GM21717 (cell line): ENCODE results near the gene GUCA1C.

ENCODE experiments used
- ATAC-seq: cut with Tn5 transposase; IDR thresholded peaks from one replicate; pipeline ENCODE4 v1.9.1; 2021; ENCODE audit warnings: mild to moderate bottlenecking, moderate library complexity; ENCODE audit not compliant: unreplicated experiment

GUCA1C gene

DNA sequence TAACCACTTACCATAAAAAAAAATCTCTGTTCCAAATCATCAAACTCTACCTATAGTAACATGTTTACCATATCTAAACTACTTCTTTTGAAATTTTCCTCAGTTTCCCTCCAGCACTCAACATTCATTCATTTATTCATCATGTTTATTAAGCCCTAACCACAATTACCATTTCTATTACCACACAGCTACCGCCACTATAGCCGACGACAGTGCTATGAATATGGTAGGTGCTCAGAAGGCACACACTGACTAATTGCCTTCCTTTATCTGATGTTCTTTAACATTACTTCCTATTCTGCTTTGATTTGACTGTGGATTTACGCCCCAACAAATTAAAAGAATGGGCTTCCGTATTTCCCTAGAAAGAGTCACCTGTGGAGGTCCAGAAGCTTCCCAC, 43.9 kb downstream of the GUCA1C start:
- ATAC-seq, result no peak

DNA sequence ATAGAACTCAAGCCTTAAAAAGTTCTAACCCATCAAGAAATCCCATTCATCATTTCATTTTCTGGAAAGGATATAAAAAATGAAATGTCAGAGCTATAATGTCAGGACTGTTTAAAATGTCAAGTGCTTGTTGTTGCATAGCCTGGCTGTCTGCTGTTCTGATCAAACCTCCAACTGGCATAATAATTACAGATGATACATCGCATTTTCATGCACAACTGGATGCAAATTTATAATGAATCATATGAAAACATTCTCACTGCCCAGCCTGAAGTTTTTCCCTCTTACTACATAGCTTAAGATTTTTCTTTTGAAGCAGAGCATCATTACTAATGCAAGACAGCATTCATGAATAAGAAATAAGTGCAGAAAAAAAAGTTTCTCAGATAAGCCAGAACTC, 46.5 kb downstream of the GUCA1C start:
- no peak for ATAC-seq

DNA sequence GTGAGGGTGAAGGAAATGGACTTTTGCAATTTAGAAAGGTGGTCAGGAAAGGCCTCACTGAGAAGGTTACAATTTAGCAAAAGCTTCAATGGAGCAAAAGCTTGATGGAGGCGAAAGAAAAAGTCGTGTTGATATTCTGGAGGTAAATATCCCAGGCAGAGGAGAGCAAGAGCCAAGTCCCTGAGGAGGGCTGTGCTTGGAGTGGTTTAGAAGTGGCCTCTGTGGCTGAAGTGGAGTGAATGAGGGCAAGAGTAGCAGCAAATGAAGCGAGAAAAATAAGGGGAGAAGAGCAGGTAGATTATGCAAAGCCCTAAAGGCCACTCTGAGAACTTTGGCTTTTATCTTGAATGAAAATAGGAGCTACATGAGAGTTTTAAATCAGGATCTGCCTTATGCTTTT, 54.1 kb downstream of the GUCA1C start:
- no peak for ATAC-seq

DNA sequence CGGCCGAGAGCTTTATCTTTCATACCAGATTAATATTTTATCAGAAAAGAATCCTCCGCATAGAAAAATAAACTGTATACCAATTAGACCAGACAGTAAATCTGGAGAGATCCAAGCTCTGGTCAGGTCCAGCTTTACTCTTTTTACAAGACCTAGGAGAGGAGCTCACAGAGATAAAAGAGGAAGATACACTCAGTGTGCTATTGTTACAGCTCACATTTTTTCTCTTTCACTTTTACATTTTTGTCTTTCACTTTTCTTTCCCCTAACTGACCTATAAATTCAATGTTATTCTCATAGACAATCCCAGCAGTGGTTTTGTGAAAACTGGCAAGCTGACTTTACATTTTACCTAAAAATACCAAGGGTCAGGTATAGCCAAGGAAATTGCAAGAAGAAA, 55.8 kb downstream of the GUCA1C start:
- peak; percentile 94 for ATAC-seq

DNA sequence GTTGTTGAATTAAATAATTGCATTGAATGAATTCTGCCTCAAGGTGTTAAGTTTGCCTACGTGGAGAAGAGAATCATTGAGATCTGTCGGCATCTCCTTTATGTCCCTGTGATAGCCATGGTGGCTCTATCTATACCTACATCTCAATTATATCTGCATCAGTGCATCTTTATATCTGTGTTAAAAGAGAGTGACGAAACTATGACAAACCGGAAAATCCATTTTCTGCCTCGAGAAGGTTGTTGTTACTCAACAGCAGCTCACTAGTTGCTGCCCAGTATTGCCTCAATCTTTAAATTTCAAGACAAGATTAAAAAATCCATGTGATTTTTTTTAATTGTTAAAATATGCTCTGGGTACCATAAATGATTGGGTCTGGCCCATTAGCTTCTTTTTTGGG, 58.7 kb downstream of the GUCA1C start:
- ATAC-seq, result no peak

DNA sequence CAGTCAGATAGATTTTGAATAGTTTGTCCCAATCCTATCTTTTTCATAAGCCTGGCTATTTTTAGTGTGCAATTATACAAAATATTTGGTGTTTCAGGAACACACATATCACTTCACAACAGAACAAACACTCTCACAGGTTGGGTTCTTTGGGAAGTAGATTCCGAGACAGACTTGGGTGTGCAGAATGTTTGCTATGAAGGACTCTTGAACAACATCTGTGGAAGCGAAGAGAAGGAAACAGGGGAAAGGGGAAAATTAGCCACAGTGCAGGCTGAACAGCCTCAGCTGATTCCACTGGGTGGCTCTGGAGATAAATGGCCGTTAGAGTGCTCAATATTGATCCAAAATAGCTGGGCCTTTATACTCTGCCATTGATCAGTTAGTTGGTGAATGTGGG, 61.8 kb downstream of the GUCA1C start:
- ATAC-seq, result no peak

DNA sequence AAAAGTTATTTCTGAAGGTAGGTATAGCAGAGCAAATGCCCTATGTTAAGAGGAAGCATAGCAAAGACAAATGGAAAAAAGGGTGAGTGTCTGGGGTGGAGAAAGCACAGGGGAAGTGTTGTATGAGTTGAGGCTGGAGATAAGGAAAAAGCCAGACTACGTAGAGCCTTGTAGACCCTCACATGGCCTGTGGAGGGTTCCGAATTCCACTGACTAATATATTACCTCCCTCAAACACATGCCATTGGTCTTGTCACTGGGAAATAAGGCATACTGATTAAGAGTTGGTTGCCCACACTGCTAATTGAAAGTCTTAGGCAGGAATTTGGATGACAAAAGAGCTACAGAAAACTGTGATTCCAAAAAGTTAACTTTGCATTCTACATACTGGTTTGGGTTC, 65.9 kb downstream of the GUCA1C start:
- ATAC-seq, result no peak

DNA sequence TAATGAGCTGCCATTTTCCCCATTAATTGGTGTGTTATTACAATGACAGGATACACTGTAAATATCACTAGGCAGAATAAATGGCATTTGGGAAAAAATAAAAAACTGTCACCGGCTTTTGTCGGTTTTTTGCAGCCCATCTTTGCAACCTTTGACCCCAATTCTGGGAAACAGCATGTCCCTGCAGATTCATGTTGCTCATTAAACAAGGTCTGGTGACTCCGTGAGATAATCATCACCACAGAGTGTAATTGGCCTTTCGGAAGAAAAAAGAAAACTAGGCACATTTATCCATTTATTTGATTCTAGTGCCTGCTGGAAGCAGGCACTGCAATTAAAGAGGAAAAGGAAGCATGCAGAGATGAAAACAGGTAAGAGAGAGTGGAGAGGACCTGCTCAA, 66.6 kb downstream of the GUCA1C start:
- no peak for ATAC-seq

DNA sequence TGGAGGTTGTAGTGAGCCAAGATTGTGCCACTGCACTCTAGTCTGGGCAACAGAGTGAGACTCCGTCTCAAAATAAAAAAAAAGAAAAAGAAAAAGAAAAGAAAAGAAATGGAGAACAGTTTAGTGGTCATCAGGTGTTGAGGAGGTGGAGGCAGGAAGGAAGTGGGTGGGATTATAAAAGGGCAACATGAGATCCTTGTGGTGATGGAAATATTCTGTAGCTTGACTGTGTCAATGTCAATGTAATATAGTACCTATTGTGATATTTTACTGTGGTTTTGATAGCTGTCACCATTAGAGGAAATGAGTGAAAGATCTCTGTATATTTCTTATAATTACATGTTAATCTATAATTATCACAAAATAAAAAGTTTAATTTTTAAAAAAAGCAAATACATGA, 70.3 kb downstream of the GUCA1C start:
- ATAC-seq, result no peak

DNA sequence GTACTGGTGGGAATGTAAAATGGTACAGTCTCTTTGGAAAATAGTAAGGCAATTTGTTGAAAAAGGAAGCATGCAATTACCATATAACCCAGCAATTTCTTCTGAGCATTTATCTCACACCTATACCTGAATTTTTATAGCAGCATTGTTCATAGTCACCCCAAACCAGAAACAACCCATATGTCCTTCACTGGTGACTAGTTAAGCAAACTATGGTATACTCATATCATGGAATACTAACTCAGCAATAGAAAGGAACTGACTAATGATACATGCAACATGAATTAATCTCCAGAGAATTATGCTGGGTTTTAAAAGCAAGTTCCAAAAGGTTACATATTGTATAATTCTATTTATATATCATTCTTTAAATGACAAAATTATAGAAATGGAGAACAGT, 70.9 kb downstream of the GUCA1C start:
- ATAC-seq, result no peak

DNA sequence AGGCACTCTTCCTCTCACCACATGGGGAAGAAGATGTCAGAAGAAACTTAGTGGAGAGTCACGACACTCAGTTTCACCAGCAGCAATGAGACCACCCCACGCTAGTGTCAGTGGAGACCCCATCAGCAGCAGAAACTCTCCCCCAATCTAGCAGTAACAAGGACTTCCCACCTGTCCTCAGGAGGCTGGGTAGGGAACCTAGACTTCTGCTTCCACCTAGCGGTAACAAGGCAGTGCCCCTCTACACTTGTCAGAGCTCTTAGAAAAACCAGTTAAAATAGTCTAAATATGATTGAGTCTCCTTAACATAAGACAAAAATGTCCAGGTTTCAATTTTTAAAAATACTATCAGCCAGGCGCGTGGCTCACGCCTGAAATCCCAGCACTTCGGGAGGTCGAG, 73.8 kb downstream of the GUCA1C start:
- ATAC-seq, result no peak

DNA sequence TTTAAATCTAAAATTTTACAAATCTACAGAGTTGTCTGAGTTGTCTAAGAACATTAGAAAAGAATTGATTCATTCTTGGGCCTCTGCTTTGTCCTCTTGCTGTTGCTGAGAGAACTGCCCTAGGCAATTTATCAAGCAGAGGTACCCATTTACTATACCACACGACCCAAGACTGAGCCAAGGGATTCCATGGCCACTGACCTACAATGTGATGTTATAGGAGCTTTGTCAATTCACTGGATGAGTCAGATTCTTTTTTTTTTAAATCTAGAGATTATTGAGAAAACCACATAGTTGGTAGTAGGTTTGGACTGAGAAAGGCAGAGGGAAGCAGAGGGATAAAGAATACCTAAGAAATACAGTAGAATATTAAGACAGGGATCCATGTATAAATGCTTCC, 75.8 kb downstream of the GUCA1C start:
- no peak for ATAC-seq

DNA sequence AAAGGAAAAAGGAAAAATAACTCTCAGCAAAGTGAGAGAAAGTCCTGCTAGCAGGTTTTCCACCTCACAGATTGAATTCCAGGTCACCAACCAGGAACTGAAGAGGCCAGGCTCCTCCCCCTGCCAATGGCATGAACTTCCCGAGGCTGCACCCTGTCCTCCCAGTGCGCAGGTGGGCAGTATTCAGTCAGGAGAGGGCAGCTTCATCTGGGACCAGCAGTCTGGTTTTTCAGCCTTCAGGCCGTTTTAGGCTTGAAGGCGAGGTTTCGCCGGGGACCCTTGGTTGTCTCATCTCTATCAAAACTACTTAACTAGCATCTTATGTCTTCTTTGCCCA, 89.9 kb downstream of the GUCA1C start:
- ATAC-seq, result no peak

DNA sequence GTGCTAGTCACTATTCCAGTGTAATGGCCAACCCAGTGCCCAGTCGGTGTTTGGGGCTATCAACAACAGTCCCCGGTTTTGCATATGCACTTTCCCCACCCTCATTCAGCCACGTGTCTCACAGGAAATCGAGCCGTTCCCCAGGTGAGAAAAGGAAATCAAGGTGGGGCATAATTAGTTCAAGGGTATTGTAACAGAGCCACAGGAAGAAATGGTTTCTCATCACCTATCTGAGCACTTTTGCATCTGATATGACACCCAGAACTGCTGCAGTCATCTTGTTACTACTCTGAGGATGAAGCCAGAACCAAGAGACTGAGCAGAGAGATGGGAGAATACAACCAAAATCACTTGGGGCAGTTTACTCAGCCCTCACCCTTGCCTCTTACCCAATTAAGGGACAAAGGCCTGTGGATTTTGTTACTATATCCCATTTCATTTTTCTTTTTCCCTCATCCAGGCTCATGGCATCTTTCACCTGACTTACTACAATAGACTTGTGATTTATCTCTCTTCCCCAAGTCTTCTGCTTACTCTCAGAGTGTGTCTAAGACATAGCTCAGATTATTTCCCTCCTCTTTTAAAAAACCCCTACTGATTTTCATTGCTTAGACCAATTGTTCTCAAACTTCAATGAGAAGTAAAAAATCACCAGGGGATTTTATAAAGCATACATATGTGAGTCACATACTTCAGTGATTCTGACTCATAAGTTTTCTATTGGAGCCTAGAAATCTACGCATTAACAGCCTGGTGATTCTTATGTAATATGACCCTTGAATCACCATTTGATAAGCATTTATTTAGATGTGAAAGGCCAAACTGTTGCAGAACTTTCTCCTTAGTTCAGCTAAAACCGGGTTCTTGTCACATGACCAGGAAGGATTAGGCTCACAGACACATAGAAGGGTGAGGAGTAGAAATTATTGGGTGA, 90.5 kb downstream of the GUCA1C start:
- peak; percentile 59 for ATAC-seq

DNA sequence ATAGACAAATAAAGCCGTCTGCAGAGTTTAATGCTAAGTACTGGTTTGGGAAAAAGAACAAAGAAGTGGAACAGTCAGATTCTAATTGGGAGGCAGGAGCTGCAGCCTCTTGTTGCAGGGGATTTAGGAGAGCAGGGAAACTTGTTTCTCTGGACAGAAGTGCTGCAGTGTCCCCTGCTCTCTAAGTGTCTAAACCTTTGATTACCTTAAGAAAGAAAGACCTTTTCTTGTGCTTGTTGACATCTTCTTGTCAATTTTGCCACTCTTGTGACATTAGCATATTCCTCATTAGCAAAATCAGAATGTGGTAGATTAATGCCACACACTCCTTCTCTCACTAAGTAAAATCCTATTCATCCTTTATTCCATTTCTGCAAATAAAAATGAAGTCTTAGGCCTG, 92.3 kb downstream of the GUCA1C start:
- no peak for ATAC-seq
